ENCODE results near the gene CASKIN2. TPM values are rescaled to one million over a fixed set of nuclear protein-coding genes. Genes with fewer than 3 reads are reported as not detected.

CASKIN2 gene
- total RNA-seq, 1 donor from 2014 or later = 26.2 TPM

DNA sequence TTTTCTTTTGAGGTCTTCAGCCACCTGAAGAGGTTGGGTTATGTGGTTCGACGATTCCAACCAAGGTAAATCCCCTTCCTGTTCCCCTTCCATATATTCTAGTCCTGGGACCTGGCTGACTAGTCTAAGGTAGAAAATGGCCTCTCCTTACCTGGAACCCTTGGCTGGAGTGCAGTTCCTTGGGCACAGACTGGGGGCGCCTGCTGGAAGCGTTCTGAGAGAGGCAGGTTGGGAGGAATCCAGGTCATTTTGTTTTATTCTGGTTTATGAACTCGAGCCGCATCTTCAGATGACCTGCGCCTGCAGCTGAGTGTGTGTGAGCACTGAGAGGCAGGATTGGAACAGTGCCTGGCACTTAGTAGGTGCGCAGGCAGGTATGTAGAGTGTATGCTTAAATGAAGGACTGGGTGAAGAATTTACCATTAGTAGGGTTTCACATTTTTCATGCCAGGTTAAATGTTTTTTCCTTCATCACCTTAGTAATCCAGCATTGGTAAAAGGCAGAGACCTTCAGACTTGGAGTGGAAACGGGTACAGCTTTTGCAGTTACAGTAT, 3.7 kb upstream of the CASKIN2 start:
- DNase-seq (ENCODE audit: low read depth) = no peak

DNA sequence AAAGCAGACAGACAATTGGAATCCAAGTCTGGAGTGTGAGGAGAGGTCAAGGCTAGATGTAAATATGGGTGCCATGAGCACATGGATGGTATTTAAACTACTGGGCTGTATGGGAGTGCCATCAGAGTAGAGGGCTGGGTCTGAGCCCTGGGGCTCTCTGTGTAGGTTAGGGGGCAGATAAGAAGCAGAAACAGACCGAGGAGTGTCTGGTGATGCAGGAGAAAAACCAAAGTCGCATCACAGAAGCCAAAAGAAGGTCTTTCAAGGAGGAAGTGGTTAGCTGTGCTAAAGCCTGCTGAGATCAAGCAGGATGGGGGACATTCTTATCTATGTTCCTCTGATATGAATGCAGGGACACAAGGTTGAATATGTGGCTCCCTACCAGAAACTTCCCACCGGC, 2.9 kb upstream of the CASKIN2 start:
- no peak for DNase-seq (ENCODE audit: low read depth)

GRCh38 chr17:75517297-75517865, 2.0 kb upstream of the CASKIN2 start:
- DNase-seq (ENCODE audit: low read depth) = no peak

DNA sequence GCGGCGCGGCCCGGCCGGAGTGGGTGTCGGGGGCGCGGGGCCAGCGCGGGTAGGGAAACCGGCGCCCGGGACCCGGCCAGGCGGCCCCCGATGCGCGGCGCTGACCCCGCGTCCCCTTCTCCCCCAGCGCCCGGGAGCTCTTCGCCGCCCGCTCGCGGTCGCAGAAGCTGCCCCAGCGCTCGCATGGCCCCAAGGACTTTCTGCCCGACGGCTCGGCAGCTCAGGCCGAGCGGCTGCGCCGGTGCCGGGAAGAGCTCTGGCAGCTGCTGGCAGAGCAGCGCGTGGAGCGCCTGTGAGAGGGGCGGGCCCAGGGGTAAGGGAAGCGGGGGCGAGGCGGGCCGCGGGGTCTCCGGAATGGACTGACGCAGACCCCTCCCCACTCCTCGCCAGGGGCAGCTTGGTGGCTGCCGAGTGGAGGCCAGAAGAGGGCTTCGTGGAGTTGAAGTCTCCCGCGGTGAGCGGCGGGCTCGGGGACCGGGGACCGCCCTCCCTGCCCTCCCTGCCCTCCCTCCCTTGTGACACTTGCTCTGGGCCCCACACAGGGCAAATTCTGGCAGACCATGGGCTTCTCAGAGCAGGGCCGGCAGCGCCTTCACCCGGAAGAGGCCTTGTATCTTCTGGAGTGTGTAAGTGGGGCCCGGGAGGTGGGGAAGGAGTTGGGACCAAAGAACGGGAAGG, 1.4 kb upstream of the CASKIN2 start:
- DNase-seq (ENCODE audit: low read depth) = no peak

GRCh38 chr17:75516255-75516618, 900 bp upstream of the CASKIN2 start, which contains the start of gene TSEN54:
TSEN54 (plus strand) TSS chr17:75516528; CDS start chr17:75516561, 33 bp downstream.
- peak; percentile 58 for DNase-seq (ENCODE audit: low read depth)

- no peak for DNase-seq (ENCODE audit: low read depth)
These were observed 330 bp downstream of the CASKIN2 start for GRCh38 chr17:75514919-75515495.

GRCh38 chr17:75514299-75514918, 928 bp downstream of the CASKIN2 start:
- peak; percentile 64 for DNase-seq (ENCODE audit: low read depth)

- DNase-seq (ENCODE audit: low read depth) = no peak
These were observed 1.7 kb downstream of the CASKIN2 start for GRCh38 chr17:75513641-75514000.

- no peak for DNase-seq (ENCODE audit: low read depth)
These were observed 2.3 kb downstream of the CASKIN2 start for GRCh38 chr17:75512926-75513640.

GRCh38 chr17:75511610-75512575, 3.4 kb downstream of the CASKIN2 start:
- DNase-seq (ENCODE audit: low read depth) = peak; percentile 29

DNA sequence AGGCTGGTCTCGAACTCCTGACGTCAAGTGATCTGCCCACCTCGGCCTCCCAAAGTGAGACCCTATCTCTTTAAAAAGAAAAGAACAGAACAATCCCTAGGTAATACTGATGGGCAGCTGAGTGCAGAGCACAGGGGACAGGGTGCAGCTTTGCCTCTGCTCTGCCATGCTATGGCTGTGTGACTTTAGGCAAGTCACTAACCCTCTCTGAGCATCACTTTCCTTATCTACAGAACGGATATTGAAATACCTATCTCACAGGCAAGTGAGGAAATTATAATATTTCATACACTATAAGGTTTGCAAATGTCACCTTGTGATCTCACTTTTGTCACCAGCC, 4.1 kb downstream of the CASKIN2 start:
- no peak for DNase-seq (ENCODE audit: low read depth)

GRCh38 chr17:75509528-75510258, 5.6 kb downstream of the CASKIN2 start:
- DNase-seq (ENCODE audit: low read depth) = no peak

GRCh38 chr17:75508931-75509361, 6.4 kb downstream of the CASKIN2 start:
- DNase-seq (ENCODE audit: low read depth) = no peak

DNA sequence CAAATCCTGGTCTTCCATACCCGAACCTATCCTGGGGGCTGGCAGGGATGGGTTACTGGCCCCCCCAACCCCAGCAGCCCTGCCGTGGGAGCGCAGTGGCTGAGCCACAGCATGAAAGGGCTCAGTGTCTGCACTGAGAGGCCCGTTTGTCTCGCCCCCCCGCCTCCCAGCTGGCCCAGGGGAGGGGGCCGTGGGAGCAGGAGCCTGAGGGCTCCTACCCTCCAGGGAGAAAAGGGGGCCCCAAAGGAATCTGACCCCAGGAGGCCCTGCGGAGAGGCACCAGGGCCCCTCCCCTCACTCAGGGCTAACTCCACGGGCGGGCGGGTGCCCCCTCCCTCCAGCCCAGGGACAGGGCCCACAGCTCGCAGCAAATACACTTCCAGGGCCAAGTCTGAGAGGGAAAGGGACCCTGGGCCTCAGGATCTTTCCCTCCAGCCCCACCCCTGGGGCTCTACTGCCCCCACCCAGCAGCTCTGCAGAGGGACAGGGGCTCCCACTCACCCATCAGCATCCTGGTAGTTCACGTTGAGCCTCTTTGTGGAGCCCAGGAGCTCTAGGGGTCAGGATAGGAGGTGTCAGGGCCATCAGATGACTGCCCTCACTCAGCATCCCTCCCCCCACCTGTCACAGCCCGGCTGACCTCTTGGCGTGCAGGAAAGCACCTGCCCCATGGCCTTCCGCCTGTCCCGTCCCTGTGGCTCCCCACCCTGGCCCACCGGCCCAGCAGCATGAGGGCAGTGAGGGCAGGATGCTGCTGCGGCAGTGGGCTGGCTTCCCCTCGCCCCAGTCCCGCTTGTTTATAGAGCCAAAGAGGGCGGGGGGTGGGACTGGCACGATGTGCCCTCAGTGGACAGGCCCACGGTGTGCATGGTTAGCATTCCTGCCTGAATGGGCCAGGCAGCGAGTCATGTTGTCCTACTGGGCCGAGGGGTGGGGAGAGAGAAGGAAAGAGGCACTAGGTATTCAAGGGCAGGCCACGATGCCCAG, 7.3 kb downstream of the CASKIN2 start:
- DNase-seq (ENCODE audit: low read depth) = no peak

GRCh38 chr17:75506888-75507287, 8.4 kb downstream of the CASKIN2 start:
- no peak for DNase-seq (ENCODE audit: low read depth)

GRCh38 chr17:75506134-75506533, 9.2 kb downstream of the CASKIN2 start:
- DNase-seq (ENCODE audit: low read depth) = no peak

DNA sequence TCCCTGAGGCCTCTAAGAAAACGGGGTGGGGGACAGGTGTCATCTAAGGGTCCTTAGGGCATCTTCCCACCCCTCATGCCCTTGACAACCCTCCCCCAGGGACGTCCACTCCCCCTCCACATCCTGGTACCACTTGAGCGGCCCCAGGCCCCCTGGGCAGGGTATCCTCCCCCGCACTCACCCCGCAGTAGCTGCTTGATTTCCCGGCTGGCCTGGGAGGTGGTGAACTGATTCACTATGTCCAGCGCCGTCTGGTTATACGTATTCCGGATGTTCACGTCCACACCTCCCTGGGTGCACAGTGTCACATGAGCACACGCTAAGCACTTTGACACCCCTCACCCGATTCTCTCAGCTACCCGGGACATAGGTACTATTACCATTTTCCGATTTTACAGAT, 9.7 kb downstream of the CASKIN2 start:
- no peak for DNase-seq (ENCODE audit: low read depth)

- no peak for DNase-seq (ENCODE audit: low read depth)
These were observed 10.3 kb downstream of the CASKIN2 start for GRCh38 chr17:75505152-75505409.
